ENCODE measurements around the gene EFR3B.

Gene EFR3B

DNA sequence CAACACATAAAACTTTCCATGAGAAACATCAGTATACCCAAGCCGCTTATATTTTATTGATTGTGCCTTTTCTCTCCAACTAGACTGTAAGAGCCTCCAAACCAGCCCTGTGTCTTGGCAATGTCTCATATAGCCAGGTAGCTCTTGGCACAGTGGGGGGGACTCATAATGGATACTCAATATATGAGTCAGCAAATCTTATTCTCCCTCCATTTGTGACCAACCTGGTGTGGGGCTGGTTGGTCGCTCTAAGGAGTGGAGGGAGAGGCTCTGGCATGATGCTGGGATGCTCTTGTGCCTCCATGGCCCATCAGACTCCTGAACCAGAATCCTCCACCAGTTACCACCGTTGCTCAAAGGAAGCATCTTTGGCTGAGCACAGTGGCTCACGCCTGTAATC, 32.0 kb downstream of the EFR3B start:
- DNase-seq: no peak

- no peak for DNase-seq
Measured at GRCh38 chr2:25074826-25075225, 33.0 kb downstream of the EFR3B start.

- no peak for DNase-seq
Measured at GRCh38 chr2:25076749-25077148, 34.9 kb downstream of the EFR3B start.

DNA sequence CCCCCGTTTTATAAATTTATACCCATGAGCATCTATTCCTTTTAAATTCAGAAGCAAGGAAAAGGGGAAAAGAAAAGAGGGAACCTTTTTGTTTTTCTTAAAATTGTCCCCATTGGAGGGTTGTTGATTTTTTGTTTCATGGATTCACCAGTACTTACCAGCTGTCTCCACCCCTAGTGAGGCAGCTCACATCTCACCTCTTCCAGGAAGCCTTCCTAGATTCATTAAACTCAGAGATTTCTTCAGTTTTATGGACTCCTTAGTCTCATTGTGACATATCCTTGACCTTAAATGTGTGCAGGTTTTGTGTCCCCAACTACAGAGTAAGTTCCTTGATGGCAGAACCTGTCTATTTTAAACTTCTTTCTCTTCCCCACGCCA, 35.9 kb downstream of the EFR3B start:
- DNase-seq: no peak

DNA sequence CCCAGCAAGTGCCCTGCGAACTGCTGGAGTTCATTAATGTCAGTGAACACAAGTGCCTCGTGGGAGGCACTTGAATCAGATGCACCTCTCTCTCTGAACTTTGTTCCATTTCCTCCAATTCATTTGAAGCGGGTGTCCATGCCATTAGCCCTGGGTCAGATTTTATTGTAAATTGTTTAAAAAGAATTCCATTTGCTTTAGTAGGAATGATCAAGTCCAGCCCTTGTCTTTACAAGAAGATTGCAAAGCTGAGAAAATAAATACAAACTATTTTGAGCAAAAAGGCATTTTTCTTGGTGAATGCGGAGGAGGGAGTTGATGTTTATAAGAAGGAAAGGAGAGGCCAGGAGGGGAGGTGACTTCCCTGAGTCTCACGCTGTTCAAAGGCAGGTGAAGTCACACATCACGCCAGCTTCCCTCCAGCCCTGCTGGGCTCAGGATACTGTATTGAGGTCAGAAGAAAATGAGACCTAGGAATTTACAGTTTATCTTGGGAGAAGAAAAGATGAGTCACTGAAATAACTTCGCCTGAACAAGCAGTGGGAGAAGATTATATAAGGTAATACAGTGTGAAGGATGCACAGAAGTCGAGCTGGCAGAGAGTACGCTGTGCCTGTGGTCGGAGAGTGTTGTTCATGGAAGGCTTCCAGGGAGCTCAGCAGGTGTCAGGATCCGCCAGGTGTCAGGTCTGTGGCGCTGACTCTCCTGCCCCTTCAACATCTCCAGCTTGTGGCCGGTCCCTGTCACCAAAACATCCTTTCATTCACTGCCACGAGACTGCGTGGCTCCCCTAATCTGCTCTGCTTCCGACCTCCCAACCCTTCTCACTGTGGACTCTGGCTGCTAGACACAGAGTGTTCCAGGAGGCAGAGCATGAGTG, 36.5 kb downstream of the EFR3B start:
- no peak for DNase-seq

DNA sequence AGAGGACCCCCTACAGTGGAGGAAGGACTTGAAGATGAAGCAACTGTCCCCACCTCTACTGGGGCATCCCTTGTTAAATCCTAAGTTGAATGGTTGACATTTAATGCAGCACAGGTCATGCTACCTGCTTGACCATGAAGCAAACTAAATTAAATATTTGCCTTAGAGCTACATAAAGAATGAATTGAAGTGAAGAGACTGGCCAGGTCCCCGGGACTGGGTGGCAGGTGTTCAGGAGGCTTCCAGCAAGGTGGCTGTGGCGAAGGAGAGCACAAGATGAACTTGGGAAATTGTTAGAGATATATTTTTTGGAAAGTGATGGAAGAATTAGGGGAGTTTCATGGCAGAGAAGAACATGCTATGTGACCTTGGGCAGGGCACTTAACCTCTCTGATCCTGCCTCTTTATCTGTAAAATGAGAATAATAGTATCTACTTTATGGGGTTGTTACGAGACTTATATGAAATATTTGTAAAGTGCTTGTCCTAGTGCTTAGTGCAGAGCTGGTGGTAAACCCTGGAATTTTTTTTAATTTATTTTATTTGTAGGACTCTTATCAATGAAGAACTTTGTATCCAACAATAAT, 37.3 kb downstream of the EFR3B start:
- no peak for DNase-seq

- DNase-seq: no peak
Measured at GRCh38 chr2:25081237-25081790, 39.4 kb downstream of the EFR3B start.

DNA sequence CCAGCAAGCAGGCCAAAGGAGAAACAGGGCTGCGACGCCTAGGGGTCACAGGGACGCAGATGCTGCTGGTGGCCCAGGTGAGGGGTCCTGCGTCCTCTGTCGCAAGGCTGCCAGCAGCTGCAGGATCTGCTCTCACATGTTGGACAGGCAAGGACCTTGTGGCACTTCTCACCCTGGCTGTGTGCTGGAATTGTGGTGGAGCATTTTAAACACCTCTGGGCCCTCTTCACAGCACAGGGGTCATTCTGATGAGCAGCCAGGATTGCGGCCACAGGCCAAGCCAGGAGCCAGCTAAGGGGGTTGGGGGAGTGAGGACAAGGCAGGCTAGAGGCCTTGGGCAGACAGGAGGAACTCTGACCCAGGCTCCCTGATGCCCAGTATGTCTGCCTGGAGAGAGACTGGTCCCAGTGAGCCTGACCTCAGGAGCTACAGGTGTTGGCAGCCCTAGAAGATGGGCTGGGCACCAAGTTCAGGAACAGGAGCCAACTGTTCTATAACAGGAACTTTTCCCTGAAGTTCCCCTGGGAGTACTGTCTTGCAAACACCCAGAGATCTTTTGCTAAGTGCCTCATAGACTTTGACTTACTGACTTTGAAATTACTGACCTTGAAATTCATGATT, 40.2 kb downstream of the EFR3B start:
- DNase-seq: no peak

DNA sequence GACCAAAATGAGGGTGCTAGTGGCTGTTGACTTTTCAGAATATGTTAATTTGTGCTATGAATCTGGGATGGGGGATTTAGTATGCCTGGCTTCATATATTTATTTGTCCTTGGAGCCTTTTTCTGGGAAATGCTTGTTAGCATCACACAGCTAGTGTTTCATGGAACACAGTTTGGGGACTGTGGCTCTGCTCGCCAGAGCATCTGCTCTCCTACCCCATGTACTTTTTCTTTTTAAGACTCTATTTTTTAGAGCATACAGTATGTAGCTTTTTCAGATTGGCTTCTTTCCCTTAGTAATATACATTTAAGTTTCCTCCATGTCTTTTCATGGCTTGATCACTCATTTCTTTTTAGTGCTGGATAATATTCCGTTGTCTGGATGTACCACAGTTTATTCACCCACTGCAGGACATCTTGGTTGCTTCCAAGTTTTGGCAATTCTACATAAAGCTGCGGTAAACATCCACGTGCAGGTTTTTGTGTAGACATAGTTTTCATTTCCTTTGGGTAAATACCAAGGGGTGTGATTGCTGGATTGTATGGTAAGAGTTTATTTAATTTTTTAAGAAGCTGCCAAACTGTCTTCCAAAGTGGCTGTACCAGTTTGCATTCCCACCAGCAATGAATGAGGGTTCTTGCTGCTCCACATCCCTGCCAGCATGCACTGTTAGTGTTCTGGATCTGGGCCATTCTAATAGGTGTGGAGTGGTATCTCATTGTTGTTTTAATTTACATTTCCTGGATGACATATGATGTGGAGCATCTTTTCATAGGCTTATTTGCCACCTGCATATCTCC, 44.1 kb downstream of the EFR3B start:
- DNase-seq: no peak

GRCh38 chr2:25088817-25089516, 47.1 kb downstream of the EFR3B start:
- no peak for DNase-seq

DNA sequence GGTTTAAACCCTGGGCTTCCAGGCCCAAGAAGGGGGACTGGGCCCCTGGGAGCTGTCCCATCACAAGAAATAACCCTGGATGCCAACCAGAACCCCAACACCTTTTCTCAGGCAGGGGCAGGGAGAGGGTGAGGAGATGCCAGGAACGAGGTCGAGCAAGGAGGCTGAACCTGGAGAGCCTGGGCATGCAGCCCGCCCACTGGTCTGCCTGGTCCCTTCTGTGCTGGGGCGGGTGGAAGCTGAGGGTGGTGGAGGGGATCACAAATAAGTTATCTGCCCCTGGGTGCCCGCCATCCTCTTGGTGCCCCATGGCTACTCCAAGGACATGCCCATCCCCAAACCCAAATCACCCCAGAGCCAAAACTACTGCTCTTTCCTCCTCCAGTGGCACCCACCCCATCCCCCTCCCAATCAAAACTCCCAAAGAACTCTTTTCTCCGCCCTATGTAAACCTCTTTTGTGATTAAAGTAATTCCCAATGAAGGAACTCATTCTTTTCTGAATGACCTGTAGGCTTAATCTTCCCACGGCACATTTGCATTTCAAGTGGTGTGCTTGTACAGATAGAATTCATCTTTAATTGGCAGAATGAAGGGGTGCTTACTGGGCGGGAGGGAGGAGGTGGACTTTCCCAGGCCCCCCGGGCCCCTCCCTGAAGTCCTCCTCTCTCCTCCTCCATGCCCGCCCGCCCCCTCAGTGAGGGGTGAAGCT, 47.9 kb downstream of the EFR3B start:
- no peak for DNase-seq

- DNase-seq: no peak
Measured at GRCh38 chr2:25090801-25091200, 48.9 kb downstream of the EFR3B start.

- DNase-seq: no peak
Measured at GRCh38 chr2:25091265-25091664, 49.4 kb downstream of the EFR3B start.

GRCh38 chr2:25098056-25098455, 56.2 kb downstream of the EFR3B start:
- DNase-seq: no peak

GRCh38 chr2:25098670-25099486, 57.0 kb downstream of the EFR3B start:
- no peak for DNase-seq

DNA sequence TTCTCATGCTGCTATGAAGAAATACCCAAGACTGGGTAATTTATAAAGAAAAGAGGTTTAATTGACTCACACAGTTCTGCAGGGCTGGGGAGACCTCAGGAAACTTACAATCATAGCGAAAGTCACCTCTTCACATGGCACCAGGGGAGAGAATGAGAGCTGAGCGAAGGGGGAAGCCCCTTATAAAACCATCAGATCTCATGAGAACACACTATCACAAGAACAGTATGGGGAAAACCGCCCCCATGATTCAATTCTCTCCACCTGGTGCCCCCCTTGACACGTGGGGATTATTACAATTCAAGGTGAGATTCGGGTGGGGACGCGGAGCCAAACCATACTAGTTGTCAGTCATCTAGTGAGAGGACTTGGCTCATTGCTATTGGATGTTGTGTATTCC, 60.5 kb downstream of the EFR3B start:
- DNase-seq: peak; percentile 50

DNA sequence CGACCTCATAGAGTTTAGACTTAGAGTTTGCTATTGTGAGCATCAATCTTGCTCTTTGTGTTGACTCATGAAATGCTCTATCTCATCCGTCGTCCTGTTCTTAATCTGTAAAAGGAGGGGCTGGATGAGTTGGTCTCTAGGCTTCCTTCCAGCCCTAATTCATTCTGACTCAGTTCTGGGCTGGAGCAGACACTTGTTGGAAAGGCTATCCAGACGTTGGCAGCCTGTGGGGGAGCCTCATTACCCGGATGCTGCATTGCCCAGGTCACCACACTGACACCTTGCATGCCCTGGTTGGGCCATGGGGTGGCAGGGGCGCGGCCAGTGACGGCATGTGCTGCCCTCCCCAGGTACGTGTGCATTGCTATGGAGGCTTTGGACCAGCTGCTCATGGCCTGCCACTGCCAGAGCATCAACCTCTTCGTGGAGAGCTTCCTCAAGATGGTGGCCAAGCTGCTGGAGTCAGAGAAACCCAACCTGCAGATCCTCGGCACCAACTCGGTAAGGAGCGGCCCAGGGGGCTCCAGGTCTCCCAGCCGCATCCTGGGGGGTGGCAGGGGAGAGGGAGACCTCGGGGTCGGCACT, 61.5 kb downstream of the EFR3B start:
- DNase-seq: no peak

- DNase-seq: no peak
Measured at GRCh38 chr2:25104736-25105135, 62.9 kb downstream of the EFR3B start.

- DNase-seq: no peak
Measured at GRCh38 chr2:25105336-25106085, 63.6 kb downstream of the EFR3B start.

DNA sequence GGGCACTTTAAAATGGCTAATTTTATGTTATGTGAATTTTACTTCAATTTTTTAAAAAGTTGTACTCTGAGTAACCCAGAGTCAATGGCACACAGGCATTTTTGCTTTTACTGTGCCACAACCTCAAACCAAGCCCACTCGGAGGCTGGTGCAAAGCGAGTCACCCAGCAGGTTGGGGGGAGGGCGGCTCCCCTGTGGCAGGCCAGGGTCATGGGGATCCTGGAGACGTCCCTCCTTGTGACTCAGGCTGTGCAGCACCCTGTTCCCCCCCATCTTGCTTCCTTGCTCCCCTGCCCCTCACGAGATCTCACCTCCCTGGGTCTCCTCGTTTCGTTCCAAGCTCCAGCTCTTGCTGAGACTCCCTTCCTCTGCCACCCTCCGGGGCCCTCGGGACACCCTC, 67.9 kb downstream of the EFR3B start:
- no peak for DNase-seq
